Endodermal cell (in vitro differentiated cells): Measurements from ENCODE around the gene CAPN10. TPM values are rescaled to one million over a fixed set of nuclear protein-coding genes. Genes with fewer than 3 reads are reported as not detected.

ENCODE experiments used
- DNase-seq: peaks from one replicate; pipeline ENCODE4 v3.0.0-alpha.2; 2017
- H3K27ac ChIP-seq: 2 replicates; pipeline ENCODE4 v1.5.1; 2013; ENCODE audit warnings: mild to moderate bottlenecking, low read depth, low read length, moderate library complexity
- H3K27me3 ChIP-seq: 2 replicates; pipeline ENCODE4 v1.6.1; 2013; ENCODE audit warnings: mild to moderate bottlenecking, low read length, moderate library complexity; ENCODE audit not compliant: insufficient read depth, control insufficient read depth, poor library complexity, severe bottlenecking
- H3K36me3 ChIP-seq: 2 replicates; pipeline ENCODE4 v1.7.0; 2013; ENCODE audit warnings: mild to moderate bottlenecking, low read length, moderate library complexity; ENCODE audit not compliant: control insufficient read depth, insufficient read depth
- H3K4me1 ChIP-seq: one replicate; pipeline ENCODE4 v1.7.0; 2013; ENCODE audit warnings: low read length; ENCODE audit not compliant: control insufficient read depth, insufficient read depth
- H3K4me3 ChIP-seq: 2 replicates; pipeline ENCODE4 v1.5.1; 2013; ENCODE audit warnings: mild to moderate bottlenecking, low read length, moderate library complexity
- H3K9ac ChIP-seq: 2 replicates; pipeline ENCODE4 v1.6.1; 2013; ENCODE audit warnings: mild to moderate bottlenecking, low read length, moderate library complexity; ENCODE audit not compliant: poor library complexity, severe bottlenecking; ENCODE audit errors: extremely low read depth
- H3K9me3 ChIP-seq: 2 replicates; pipeline ENCODE4 v1.6.1; 2013; ENCODE audit warnings: mild to moderate bottlenecking, low read length, moderate library complexity; ENCODE audit not compliant: control insufficient read depth
- H3K27ac Mint-ChIP-seq: 2 replicates; pipeline ENCODE4 v1.8.0; 2020; ENCODE audit warnings: mixed read lengths
- H3K27me3 Mint-ChIP-seq: 2 replicates; pipeline ENCODE4 v1.8.0; 2021; ENCODE audit warnings: mild to moderate bottlenecking, mixed read lengths; ENCODE audit not compliant: insufficient read depth
- H3K36me3 Mint-ChIP-seq: 2 replicates; pipeline ENCODE4 v1.8.0; 2020; ENCODE audit warnings: low read depth, mixed read lengths
- H3K4me1 Mint-ChIP-seq: 2 replicates; pipeline ENCODE4 v1.8.0; 2020; ENCODE audit warnings: mixed read lengths
- H3K4me3 Mint-ChIP-seq: 2 replicates; pipeline ENCODE4 v1.8.0; 2020; ENCODE audit warnings: mild to moderate bottlenecking, moderate library complexity, mixed read lengths
- H3K9me3 Mint-ChIP-seq: 2 replicates; pipeline ENCODE4 v1.8.0; 2020; ENCODE audit warnings: mild to moderate bottlenecking, mixed read lengths
- WGBS, 2 experiments: methylation state at CpG; one replicate each; pipeline versions ENCODE4 v1.1.5 to v1.1.7; 2013; ENCODE audit warnings: missing lambda C conversion rate in 2 of 2, mixed read lengths in 1 of 2; ENCODE audit not compliant: insufficient coverage in 1 of 2, insufficient read length in 1 of 2; 5-methylcytosine and 5-hydroxymethylcytosine counted together
- total RNA-seq, 2 donors: library from RNA; stranded (reverse); fragmentation: NEBNext Ultra II Directional in 1 of 2; extraction: Animal tissue kit (Norgen Biotek cat#: 25700) in 1 of 2; gene quantifications; 2 replicates in 1 of 2; 3 replicates in 1 of 2; pipeline ENCODE4 v1.2.1, GENCODE V29; 2021
- TF ChIP-seq, protein P1 (sequence below): fragments of 200-600 bp; sonication (generic); conservative IDR thresholded peaks from 2 replicates; pipeline ENCODE4 v1.5.0; 2021; ENCODE audit warnings: antibody characterized with exemption, mild to moderate bottlenecking

Gene CAPN10
- total RNA-seq, 2 donors from 2014 or later, result 58.9 to 61.9 TPM

DNA sequence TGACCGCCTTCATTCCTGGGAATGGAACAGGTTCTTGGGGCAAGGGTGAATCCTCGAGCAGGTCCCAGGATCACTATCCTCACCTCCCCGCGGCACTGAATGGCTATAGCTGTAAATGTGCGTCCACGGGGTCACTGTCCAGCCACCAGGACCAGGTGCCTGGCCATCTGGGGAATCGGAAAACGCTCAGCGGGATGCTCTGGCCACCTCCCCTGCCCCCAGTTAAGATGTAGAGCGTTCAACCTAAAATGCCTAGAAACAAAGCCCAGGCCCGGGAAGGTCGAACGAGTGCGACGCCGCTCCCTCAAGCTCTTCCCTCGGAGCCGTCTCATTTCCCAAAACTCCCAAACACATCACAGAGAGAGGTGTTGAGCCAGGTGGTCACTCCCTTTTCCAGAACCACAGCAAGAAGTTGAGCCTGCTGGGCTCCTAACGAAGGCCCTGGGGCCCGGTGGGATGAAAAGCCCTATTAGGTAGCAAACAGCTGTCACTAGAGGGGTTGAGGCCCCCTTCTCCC lies 795 bp upstream of the CAPN10 start:
- Histone ChIP-seq H3K9ac (peak overlapping the region; percentile 81), H3K4me1 (peaks cover 9% of the 10 kb centered on the region), H3K27ac (no peak overlapping the region), H3K36me3 (peaks cover 22% of the 10 kb centered on the region), H3K9me3 (no peaks in the 10 kb centered on the region), H3K4me3 (peak overlapping the region; percentile 93), H3K27me3 (no peaks in the 10 kb centered on the region)
- Mint-ChIP-seq H3K4me1 (peaks cover 23% of the 10 kb centered on the region), H3K36me3 (peaks cover 17% of the 10 kb centered on the region), H3K4me3 (peak overlapping the region; percentile 93), H3K27me3 (no peaks in the 10 kb centered on the region), H3K9me3 (no peaks in the 10 kb centered on the region), H3K27ac (peak overlapping the region; percentile 95)
- no peak for DNase-seq
- WGBS, 2 experiments, result 7 to 15% methylated on average over 8 to 20 of the region's 20 CpGs
- TF ChIP-seq, protein P1, sequence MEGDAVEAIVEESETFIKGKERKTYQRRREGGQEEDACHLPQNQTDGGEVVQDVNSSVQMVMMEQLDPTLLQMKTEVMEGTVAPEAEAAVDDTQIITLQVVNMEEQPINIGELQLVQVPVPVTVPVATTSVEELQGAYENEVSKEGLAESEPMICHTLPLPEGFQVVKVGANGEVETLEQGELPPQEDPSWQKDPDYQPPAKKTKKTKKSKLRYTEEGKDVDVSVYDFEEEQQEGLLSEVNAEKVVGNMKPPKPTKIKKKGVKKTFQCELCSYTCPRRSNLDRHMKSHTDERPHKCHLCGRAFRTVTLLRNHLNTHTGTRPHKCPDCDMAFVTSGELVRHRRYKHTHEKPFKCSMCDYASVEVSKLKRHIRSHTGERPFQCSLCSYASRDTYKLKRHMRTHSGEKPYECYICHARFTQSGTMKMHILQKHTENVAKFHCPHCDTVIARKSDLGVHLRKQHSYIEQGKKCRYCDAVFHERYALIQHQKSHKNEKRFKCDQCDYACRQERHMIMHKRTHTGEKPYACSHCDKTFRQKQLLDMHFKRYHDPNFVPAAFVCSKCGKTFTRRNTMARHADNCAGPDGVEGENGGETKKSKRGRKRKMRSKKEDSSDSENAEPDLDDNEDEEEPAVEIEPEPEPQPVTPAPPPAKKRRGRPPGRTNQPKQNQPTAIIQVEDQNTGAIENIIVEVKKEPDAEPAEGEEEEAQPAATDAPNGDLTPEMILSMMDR, result no peak

DNA sequence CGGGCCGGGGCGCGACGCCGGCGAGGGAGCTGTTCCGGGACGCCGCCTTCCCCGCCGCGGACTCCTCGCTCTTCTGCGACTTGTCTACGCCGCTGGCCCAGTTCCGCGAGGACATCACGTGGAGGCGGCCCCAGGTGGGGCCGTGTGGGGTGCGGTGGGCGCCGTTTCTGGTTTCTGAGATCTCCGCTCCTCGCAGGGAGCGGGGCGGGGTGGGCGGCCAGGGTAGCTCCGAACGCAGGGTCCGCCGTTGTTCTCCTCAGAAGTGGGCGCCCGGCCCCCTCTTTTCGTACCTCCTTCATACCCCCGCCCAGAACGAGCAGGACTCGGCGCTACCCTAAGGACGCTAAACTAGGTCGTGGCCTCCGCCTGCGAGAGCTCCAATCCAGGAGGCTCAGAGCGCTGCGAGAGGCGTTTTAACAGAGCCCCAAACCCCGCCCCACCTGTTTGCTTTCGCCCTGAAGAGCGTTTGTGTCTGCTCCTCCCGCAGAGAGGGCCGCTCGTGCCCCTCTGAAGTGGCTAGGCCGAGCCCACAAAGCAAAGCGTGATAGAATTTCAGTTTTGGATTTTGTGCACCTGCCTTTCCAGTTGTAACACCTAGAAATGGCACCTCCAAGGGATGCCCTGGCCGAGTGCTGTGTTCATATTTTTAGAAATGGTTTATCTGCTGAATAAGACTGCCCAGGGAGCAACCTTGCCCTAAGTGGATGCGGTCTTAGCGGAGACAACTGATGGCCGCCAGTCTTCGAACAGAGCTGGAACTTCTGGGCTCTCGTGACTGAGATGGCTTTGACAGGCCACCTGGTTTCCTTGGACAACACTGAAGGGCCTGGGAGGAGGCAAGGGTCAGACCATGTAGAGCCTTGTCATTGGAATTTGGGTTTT lies 626 bp downstream of the CAPN10 start:
- peak overlapping the region; percentile 30 for H3K9ac ChIP-seq
- H3K9me3 Mint-ChIP-seq, result no peaks in the 10 kb centered on the region
- H3K27me3 ChIP-seq, result no peaks in the 10 kb centered on the region
- H3K4me3 Mint-ChIP-seq, result peak overlapping the region; percentile 93
- peaks cover 9% of the 10 kb centered on the region for H3K4me1 ChIP-seq
- H3K36me3 ChIP-seq, result peaks cover 29% of the 10 kb centered on the region
- H3K4me3 ChIP-seq, result peak overlapping the region; percentile 93
- H3K27me3 Mint-ChIP-seq, result no peaks in the 10 kb centered on the region
- H3K4me1 Mint-ChIP-seq, result peaks cover 23% of the 10 kb centered on the region
- TF ChIP-seq, protein P1, result no peak
- no peak overlapping the region for H3K27ac ChIP-seq
- peak overlapping the region; percentile 88 for H3K27ac Mint-ChIP-seq
- no peaks in the 10 kb centered on the region for H3K9me3 ChIP-seq
- peak; percentile 78 for DNase-seq
- H3K36me3 Mint-ChIP-seq, result peaks cover 23% of the 10 kb centered on the region
- WGBS, 2 experiments, result 4 to 11% methylated on average over 20 to 62 of the region's 62 CpGs

DNA sequence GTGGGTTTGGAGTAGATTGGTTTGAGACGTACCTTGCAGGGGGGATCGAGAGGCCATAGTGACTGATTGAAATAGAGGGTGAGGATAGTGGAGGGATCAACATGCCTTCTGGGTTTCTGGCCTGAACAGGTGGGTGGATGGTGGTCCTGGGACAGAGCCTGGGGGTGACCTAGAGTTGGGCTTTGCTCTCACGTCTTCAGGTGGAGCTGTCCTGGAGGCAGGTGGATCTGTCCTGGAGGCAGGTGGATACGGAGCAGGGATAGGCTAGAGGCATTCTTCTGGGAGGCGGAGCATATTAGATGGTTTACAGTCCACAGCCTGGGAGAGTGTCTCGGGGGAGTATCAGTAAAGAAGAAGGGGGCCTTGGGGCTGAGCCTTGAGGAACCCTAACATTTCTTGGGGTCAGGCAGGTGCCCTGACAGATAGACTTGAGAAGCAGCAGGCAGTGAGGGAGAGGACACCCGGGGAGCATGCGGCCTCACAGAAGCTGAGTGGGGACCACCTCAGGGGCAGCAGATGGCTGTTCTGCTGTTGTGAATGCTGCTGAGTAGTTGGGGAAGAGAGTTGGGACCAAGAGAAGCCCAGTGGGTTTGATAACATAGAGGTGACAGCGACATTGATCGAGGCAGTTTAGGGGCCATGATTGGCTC lies 1.6 kb downstream of the CAPN10 start:
- Histone ChIP-seq H3K9ac (peak overlapping the region; percentile 30), H3K27ac (no peak overlapping the region), H3K4me1 (peaks cover 9% of the 10 kb centered on the region), H3K36me3 (peaks cover 27% of the 10 kb centered on the region), H3K27me3 (no peaks in the 10 kb centered on the region), H3K4me3 (peak overlapping the region; percentile 93), H3K9me3 (no peaks in the 10 kb centered on the region)
- Mint-ChIP-seq H3K36me3 (peaks cover 27% of the 10 kb centered on the region), H3K4me3 (peak overlapping the region; percentile 93), H3K4me1 (peaks cover 23% of the 10 kb centered on the region), H3K27me3 (no peaks in the 10 kb centered on the region), H3K9me3 (no peaks in the 10 kb centered on the region), H3K27ac (no peak overlapping the region)
- DNase-seq, result no peak
- WGBS, 2 experiments, result 91 to 94% methylated on average over 7 to 10 of the region's 10 CpGs
- TF ChIP-seq, protein P1, result no peak
